ENCODE results near the gene KMT2B. TPM values are rescaled to one million over a fixed set of nuclear protein-coding genes. Genes with fewer than 3 reads are reported as not detected.

Gene KMT2B
- total RNA-seq, 4 donors from 2014 or later, result 7.5 to 33.7 (median 15.6) TPM

DNA sequence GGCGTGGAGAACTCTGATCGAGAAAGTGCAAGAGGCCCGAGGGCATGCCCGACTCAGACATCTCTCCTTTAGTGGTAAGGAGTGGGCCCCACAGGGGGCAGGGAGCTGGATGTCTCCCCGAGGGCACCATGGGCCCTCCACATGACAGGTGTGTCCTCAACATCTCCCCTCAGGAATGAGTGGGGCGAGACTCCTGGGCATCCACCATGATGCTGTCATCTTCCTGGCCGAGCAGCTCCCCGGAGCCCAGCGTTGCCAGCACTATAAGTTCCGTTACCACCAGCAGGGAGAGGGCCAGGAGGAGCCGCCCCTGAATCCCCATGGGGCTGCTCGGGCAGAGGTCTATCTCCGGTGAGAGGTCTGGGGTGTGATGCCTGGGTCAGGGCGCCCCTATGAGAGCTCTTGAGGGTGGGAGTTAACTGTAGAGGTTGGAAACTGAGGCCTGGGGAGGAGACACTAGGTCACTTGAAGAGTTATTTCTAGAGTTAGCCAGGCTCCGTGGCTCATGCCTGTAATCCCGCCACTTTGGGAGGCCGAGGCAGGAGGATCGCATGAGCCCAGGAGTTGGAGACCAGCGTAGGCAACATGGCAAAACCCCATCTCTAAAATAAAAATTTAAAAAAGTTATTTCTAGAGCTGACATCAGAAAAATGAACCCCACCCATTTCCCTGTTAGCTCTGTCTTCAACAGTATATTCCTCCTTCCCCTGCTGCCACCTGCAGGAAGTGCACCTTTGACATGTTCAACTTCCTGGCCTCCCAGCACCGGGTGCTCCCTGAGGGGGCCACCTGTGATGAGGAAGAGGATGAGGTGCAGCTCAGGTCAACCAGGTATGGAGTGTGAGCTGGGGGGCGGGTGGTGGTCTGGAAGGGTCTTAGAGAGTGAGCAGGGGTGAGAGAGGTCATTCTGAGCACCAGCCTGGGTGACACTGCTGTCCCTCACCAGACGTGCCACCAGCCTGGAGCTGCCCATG, 19.4 kb downstream of the KMT2B start:
- Histone ChIP-seq H3K27me3 (no peaks in the 10 kb centered on the region), H3K4me3 (no peak overlapping the region), H3K4me1 (peaks cover 13 to 30% (median 15%) of the 10 kb centered on the region in 3 donors), H3K9me3 (no peaks in the 10 kb centered on the region), H3K27ac (no peak overlapping the region), H3K36me3 (peaks cover 36 to 73% (median 48%) of the 10 kb centered on the region in 3 donors)
- WGBS, 2 donors, result 79 to 88% methylated on average over 7 to 14 of the region's 22 CpGs
- intact Hi-C loops (cut with DNase I), result no loop called here
- no peak for DNase-seq
- TF ChIP-seq POLR2A (IDR thresholded peaks at IDR 0.05), result no peak
- TF ChIP-seq, protein P1, sequence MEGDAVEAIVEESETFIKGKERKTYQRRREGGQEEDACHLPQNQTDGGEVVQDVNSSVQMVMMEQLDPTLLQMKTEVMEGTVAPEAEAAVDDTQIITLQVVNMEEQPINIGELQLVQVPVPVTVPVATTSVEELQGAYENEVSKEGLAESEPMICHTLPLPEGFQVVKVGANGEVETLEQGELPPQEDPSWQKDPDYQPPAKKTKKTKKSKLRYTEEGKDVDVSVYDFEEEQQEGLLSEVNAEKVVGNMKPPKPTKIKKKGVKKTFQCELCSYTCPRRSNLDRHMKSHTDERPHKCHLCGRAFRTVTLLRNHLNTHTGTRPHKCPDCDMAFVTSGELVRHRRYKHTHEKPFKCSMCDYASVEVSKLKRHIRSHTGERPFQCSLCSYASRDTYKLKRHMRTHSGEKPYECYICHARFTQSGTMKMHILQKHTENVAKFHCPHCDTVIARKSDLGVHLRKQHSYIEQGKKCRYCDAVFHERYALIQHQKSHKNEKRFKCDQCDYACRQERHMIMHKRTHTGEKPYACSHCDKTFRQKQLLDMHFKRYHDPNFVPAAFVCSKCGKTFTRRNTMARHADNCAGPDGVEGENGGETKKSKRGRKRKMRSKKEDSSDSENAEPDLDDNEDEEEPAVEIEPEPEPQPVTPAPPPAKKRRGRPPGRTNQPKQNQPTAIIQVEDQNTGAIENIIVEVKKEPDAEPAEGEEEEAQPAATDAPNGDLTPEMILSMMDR (IDR thresholded peaks at IDR 0.05), result peak in 2 of 6 experiments; percentile 11 to 41

DNA sequence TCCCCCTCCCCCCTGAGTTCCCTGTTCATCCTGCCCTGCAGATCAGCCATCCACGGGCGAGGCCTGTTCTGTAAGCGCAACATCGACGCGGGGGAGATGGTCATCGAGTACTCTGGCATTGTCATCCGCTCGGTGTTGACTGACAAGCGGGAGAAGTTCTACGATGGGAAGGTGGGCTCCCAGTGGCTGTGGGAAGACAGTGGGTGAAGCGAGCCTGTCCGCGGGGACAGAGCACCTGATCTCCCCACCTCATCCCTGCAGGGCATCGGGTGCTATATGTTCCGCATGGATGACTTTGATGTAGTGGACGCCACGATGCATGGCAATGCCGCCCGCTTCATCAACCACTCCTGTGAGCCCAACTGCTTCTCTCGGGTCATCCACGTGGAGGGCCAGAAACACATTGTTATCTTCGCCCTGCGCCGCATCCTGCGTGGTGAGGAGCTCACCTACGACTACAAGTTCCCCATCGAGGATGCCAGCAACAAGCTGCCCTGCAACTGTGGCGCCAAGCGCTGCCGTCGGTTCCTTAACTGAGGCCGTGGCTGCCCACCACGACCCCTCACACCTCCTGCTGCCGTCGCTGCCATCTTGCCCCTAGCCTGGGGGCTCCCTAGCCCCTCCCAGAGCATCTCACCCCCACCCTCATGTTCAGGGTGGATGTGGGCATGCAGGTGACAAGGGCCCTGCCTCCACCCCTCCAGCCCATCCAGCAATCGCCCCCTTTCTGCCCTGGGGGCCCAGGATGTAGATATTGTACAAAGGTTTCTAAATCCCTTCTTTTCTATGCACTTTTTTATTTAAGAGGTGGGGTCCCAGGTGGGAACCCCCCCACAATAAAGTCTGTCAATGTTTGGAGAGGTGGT, 20.5 kb downstream of the KMT2B start:
- H3K4me3 ChIP-seq, result no peak overlapping the region
- H3K27ac ChIP-seq, result no peak overlapping the region
- H3K9me3 ChIP-seq, result no peaks in the 10 kb centered on the region
- DNase-seq, result no peak
- no peaks in the 10 kb centered on the region for H3K27me3 ChIP-seq
- H3K4me1 ChIP-seq, result peaks cover 13 to 39% (median 15%) of the 10 kb centered on the region in 3 donors
- TF ChIP-seq POLR2A (IDR thresholded peaks at IDR 0.05), result no peak
- TF ChIP-seq, protein P1 (IDR thresholded peaks at IDR 0.05), result no peak
- intact Hi-C loops (cut with DNase I), result no loop called here
- 86 to 90% methylated on average over 16 to 22 of the region's 37 CpGs for WGBS, 2 donors
- peaks cover 27 to 73% (median 38%) of the 10 kb centered on the region in 3 donors for H3K36me3 ChIP-seq

DNA sequence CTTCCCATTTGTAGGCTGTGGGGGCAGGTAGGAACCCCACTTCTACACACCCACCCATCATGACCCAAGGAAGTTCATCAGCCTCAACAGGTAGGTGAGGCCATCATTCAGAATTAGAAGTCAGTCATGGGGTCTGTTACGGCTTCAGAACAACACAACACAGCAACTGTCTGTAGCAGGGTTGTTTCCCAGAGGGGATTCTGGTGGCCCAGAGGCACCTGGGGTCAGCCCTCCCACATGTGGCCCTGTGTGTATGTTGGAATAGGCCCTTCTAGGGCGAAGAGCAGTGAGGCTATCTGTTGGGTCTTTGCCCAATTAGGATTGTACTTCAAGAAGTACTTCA, 21.1 kb downstream of the KMT2B start:
- H3K4me1 ChIP-seq, result peaks cover 13 to 44% (median 15%) of the 10 kb centered on the region in 3 donors
- 92 to 100% methylated on average over 1 to 2 of the region's 2 CpGs for WGBS, 2 donors
- no peaks in the 10 kb centered on the region for H3K9me3 ChIP-seq
- H3K4me3 ChIP-seq, result no peak overlapping the region
- H3K27ac ChIP-seq, result no peak overlapping the region
- no peak for DNase-seq
- TF ChIP-seq POLR2A (IDR thresholded peaks at IDR 0.05), result no peak
- TF ChIP-seq, protein P1 (IDR thresholded peaks at IDR 0.05), result no peak
- no peaks in the 10 kb centered on the region for H3K27me3 ChIP-seq
- peaks cover 22 to 67% (median 32%) of the 10 kb centered on the region in 3 donors for H3K36me3 ChIP-seq
- intact Hi-C loops (cut with DNase I), result no loop called here

DNA sequence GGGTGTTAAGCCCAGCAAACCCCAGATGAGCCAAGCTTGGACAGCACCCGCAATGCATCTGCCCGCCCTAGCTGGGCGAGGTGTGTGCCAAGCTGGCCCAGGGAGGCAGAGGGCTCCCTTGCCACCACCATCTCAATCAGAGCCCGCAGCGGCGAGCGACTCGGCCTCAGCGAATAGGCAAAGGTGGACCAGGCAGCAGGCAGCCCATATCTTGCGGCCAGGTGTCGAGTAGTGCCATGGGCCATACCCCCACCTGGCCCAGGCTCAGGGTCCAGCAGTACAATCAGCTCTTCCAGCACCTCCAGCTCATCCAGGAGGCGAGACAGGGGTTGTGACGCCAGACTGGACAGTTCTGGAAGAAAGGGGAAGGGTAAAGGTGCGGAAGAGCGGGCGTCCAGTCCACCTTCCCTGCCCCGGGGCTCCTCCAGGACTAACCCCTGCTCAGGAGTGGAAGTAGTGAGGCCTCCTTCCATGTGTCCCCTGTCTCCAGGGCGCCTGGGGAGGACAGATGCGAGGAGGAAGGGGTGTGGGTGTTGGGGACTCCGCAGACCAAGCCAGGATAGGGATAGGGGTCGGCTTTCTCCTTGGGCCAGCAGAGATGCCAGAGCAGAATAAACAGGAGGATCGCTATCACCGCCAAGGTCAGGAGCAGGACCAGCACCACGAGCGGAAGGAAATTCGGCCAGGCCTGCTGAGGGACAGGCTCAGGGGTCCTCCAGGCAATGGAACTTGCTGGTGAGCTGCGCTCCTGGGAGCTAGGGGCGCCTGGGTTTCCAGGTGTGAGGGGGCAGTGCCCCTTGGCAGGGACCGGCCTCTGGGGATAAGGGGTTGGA, 21.7 kb downstream of the KMT2B start:
- Histone ChIP-seq H3K36me3 (peaks cover 18 to 61% (median 27%) of the 10 kb centered on the region in 3 donors), H3K27ac (peak overlapping the region; percentile 61 to 92 (median 82)), H3K4me1 (peaks cover 19 to 50% (median 21%) of the 10 kb centered on the region in 3 donors), H3K4me3 (peak overlapping the region; percentile 46 to 74 (median 60)), H3K27me3 (no peaks in the 10 kb centered on the region), H3K9me3 (no peaks in the 10 kb centered on the region)
- intact Hi-C loops (cut with DNase I), result no loop called here
- no peak for DNase-seq
- no peak for TF ChIP-seq POLR2A (IDR thresholded peaks at IDR 0.05)
- WGBS, 2 donors, result 80 to 87% methylated on average over 1 to 9 of the region's 29 CpGs

DNA sequence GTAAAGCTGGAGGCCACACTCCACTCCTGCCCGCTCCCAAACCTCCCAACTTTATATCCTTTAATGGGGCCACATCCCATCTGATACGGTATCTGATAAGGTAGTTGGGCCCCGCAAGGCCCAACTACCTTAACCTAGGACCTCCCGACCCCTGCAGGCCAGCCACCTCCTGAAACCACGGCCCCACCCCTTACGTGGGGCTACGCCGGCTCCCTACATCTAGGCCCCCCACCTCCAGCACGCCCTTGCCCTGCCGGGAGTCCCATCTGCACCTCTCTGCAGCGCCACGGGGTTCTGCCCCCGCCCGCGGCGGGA, 22.3 kb downstream of the KMT2B start:
- DNase-seq, result no peak
- H3K4me1 ChIP-seq, result peaks cover 20 to 53% (median 22%) of the 10 kb centered on the region in 3 donors
- TF ChIP-seq POLR2A (IDR thresholded peaks at IDR 0.05), result no peak
- TF ChIP-seq, protein P1 (IDR thresholded peaks at IDR 0.05), result no peak
- intact Hi-C loops (cut with DNase I), result no loop called here
- H3K27me3 ChIP-seq, result no peaks in the 10 kb centered on the region
- H3K4me3 ChIP-seq, result peak overlapping the region; percentile 46 to 74 (median 60)
- H3K27ac ChIP-seq, result peak overlapping the region; percentile 61 to 92 (median 82)
- no peaks in the 10 kb centered on the region for H3K9me3 ChIP-seq
- H3K36me3 ChIP-seq, result peaks cover 15 to 55% (median 27%) of the 10 kb centered on the region in 3 donors
- WGBS, 2 donors, result 7 to 8% methylated on average over 3 to 4 of the region's 16 CpGs
